Measurements from ENCODE around the gene CXCL17. TPM values are rescaled to one million over a fixed set of nuclear protein-coding genes. Genes with fewer than 3 reads are reported as not detected.

CXCL17 gene
- total RNA-seq, 1 donor from 2014 or later = not detected

GRCh38 chr19:42433503-42434260 is 9.1 kb downstream of the CXCL17 start:
- TF ChIP-seq, protein P1, sequence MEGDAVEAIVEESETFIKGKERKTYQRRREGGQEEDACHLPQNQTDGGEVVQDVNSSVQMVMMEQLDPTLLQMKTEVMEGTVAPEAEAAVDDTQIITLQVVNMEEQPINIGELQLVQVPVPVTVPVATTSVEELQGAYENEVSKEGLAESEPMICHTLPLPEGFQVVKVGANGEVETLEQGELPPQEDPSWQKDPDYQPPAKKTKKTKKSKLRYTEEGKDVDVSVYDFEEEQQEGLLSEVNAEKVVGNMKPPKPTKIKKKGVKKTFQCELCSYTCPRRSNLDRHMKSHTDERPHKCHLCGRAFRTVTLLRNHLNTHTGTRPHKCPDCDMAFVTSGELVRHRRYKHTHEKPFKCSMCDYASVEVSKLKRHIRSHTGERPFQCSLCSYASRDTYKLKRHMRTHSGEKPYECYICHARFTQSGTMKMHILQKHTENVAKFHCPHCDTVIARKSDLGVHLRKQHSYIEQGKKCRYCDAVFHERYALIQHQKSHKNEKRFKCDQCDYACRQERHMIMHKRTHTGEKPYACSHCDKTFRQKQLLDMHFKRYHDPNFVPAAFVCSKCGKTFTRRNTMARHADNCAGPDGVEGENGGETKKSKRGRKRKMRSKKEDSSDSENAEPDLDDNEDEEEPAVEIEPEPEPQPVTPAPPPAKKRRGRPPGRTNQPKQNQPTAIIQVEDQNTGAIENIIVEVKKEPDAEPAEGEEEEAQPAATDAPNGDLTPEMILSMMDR (conservative IDR thresholded peaks at IDR 0.05; ENCODE audit: low read depth, low read length) = peak; percentile 92
- H3K4me3 ChIP-seq (ENCODE audit: low read depth, low read length) = no peak overlapping the region
- DNase-seq (ENCODE audit: low read depth) = peak; percentile 16

DNA sequence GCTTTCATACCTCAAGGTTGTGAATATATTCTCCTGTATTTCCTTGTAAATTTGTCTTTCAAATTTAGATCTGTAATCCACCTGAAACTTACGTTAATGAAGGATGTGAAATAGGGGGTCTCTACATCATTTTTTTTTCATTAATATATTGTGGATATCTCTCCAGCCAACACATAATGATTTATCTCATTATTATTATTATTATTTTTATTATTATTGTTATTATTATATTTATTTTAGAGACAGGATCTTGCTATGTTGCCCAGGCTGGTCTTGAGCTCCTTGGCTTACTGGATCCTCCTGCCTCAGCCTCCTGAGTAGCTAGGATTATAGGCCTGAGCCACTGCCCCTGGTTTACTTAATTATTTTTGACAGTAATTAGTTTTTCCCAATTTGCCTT is 11.3 kb downstream of the CXCL17 start:
- H3K4me3 ChIP-seq (ENCODE audit: low read depth, low read length) = no peak overlapping the region
- TF ChIP-seq, protein P1 (conservative IDR thresholded peaks at IDR 0.05; ENCODE audit: low read depth, low read length) = no peak
- no peak for DNase-seq (ENCODE audit: low read depth)

- TF ChIP-seq, protein P1 (conservative IDR thresholded peaks at IDR 0.05; ENCODE audit: low read depth, low read length) = no peak
- H3K4me3 ChIP-seq (ENCODE audit: low read depth, low read length) = no peak overlapping the region
- DNase-seq (ENCODE audit: low read depth) = no peak
These were observed 14.1 kb downstream of the CXCL17 start for GRCh38 chr19:42428676-42429075.

DNA sequence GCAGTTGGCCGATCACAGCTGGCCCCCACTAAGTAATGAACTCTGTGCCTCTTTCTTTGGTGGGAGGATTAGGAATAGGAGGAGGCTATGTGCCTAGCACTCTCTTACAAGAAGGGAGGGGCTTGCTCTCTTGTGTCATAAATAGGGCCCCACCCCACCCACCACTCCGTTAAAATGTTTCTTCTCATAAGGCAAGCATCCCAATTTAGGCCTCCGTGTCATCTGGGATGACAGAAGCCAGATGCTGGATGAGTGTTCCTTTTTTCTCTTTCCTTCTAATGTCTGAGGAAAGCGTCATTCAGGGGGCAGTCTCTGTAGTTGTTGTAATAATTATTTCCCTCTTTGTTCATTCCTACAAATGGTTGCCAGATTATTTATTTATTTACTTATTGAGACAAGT is 15.4 kb downstream of the CXCL17 start, which contains the start of gene LIPE:
TSS of gene LIPE (minus strand) at position 76 of the 400 bp plus-strand sequence. CDS start 239 bp downstream, outside the sequence.
- TF ChIP-seq, protein P1 (conservative IDR thresholded peaks at IDR 0.05; ENCODE audit: low read depth, low read length) = no peak
- DNase-seq (ENCODE audit: low read depth) = no peak
- H3K4me3 ChIP-seq (ENCODE audit: low read depth, low read length) = no peak within 1 kb of the TSS

DNA sequence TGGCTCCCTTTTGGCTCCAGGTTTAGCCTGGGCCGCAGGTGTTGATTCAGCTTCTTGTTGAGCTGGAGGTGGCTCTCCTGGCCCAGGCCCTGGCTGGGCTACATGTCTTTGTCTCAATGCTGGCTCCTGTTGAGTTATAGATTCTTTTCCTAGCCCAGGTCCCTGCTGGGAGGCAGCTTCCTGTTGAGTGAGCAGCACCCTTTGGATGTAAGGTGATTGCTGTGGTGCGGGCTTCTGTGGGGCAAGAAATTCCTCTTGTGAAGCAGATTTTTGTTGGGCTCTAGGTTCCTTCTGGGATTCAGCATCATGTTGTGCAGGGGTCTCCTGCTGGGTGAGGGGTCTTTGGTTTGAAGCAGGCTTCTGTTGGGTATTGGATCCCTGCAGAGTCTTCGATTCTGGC is 16.1 kb downstream of the CXCL17 start:
- TF ChIP-seq, protein P1 (conservative IDR thresholded peaks at IDR 0.05; ENCODE audit: low read depth, low read length) = no peak
- no peak for DNase-seq (ENCODE audit: low read depth)
- H3K4me3 ChIP-seq (ENCODE audit: low read depth, low read length) = no peak overlapping the region

DNA sequence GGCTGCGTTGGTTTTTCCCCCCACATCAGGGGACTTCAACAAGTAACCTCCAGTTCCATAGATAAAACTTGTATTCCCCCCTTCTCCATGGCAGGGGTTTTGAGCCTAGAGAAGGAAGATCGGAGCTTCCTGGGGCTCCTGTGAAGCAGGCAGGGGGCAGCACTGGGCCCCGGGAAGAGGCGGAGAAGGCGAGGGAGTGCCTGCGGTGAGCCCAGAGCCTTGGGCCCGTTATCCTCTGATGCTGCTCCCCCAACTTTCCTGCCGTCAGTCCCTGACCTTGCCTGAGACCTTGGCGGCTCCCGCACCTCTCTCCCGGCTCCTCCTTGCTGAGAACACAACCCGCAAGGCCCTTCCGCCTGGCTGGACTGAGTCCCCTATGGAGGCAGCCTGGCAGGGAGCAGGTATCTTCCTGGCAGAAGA is 18.0 kb downstream of the CXCL17 start:
- H3K4me3 ChIP-seq (ENCODE audit: low read depth, low read length) = no peak overlapping the region

More for the DNA sequence above, 18.0 kb downstream of the CXCL17 start:
- DNase-seq (ENCODE audit: low read depth) = no peak
- TF ChIP-seq, protein P1 (conservative IDR thresholded peaks at IDR 0.05; ENCODE audit: low read depth, low read length) = peak; percentile 24

All from epithelial cell of proximal tubule (primary cell).